ENCODE results near the gene MAST3.
"Not testable (repeated sequence)": the region's sequence is repeated elsewhere in the genome, so short reads cannot be mapped to it uniquely, and the experiment has no call there.

Gene MAST3

GRCh38 chr19:18083929-18084684, 13.5 kb upstream of the MAST3 start:
- TF ChIP-seq CTCF (IDR thresholded peaks at IDR 0.05; ENCODE audit: low read depth, low read length), result no peak

GRCh38 chr19:18085702-18086457, 11.7 kb upstream of the MAST3 start:
- no peak for TF ChIP-seq CTCF (IDR thresholded peaks at IDR 0.05; ENCODE audit: low read depth, low read length)
- no peak overlapping the region for H3K4me3 ChIP-seq (ENCODE audit: low read depth, low read length)

More at GRCh38 chr19:18083929-18084684, 13.5 kb upstream of the MAST3 start:
- no peak overlapping the region for H3K4me3 ChIP-seq (ENCODE audit: low read depth, low read length)

- H3K4me3 ChIP-seq (ENCODE audit: low read depth, low read length), result peak within 1 kb of the TSS; percentile 37
- TF ChIP-seq CTCF (IDR thresholded peaks at IDR 0.05; ENCODE audit: low read depth, low read length), result no peak
Observed at GRCh38 chr19:18086590-18087138, 10.9 kb upstream of the MAST3 start, which contains the start of gene IL12RB1. TSS of gene IL12RB1 (minus strand) at chr19:18086934. CDS start at chr19:18086823, 111 bp downstream.

- H3K4me3 ChIP-seq (ENCODE audit: low read depth, low read length), result not testable (repeated sequence)
Observed at GRCh38 chr19:18089096-18089541, 8.5 kb upstream of the MAST3 start.

GRCh38 chr19:18089726-18090125, 7.9 kb upstream of the MAST3 start:
- no peak for TF ChIP-seq CTCF (IDR thresholded peaks at IDR 0.05; ENCODE audit: low read depth, low read length)
- no peak overlapping the region for H3K4me3 ChIP-seq (ENCODE audit: low read depth, low read length)

- H3K4me3 ChIP-seq (ENCODE audit: low read depth, low read length), result no peak overlapping the region
- TF ChIP-seq CTCF (IDR thresholded peaks at IDR 0.05; ENCODE audit: low read depth, low read length), result no peak
Observed at GRCh38 chr19:18090545-18091216, 6.9 kb upstream of the MAST3 start.

- TF ChIP-seq CTCF (IDR thresholded peaks at IDR 0.05; ENCODE audit: low read depth, low read length), result no peak
- H3K4me3 ChIP-seq (ENCODE audit: low read depth, low read length), result no peak overlapping the region
Observed at GRCh38 chr19:18091217-18091608, 6.4 kb upstream of the MAST3 start.
